Activated T-cell treated with anti-CD3 and anti-CD28 coated beads, Interleukin-2, amount 50 U/mL, for 4 hours (primary cell): ENCODE measurements around the gene KCNH1. TPM values are rescaled to one million over a fixed set of nuclear protein-coding genes. Genes with fewer than 3 reads are reported as not detected.
"Not testable (repeated sequence)": the region's sequence is repeated elsewhere in the genome, so short reads cannot be mapped to it uniquely, and the experiment has no call there.

Source experiments
- ATAC-seq, 2 donors: fragments of 200-7000 bp; cut with Tn5 transposase; one replicate each; pipeline ENCODE4 v1.10.0; 2021
- DNase-seq: peaks from one replicate; pipeline ENCODE4 v3.0.0-alpha.2; 2020
- H3K27me3 Mint-ChIP-seq: one replicate; pipeline ENCODE4 v1.8.0; 2021; ENCODE audit warnings: low read depth, mixed read lengths
- H3K36me3 Mint-ChIP-seq: one replicate; pipeline ENCODE4 v1.8.0; 2022; ENCODE audit warnings: mixed read lengths; ENCODE audit not compliant: insufficient read depth
- H3K4me1 Mint-ChIP-seq: one replicate; pipeline ENCODE4 v1.8.0; 2021; ENCODE audit warnings: low read depth, mixed read lengths
- H3K4me3 Mint-ChIP-seq: one replicate; pipeline ENCODE4 v1.8.0; 2021; ENCODE audit warnings: mild to moderate bottlenecking, moderate library complexity, mixed read lengths
- H3K9me3 Mint-ChIP-seq: one replicate; pipeline ENCODE4 v1.8.0; 2021; ENCODE audit warnings: mixed read lengths
- total RNA-seq, 3 donors: library from RNA; stranded (reverse); gene quantifications; one replicate each; pipeline ENCODE4 v1.2.1, GENCODE V29; 2021

KCNH1 gene
- total RNA-seq, 3 donors from 2014 or later: not detected

GRCh38 chr1:210684466-210685294, 449.3 kb downstream of the KCNH1 start:
- Mint-ChIP-seq H3K27me3 (no peaks in the 10 kb centered on the region), H3K9me3 (no peaks in the 10 kb centered on the region), H3K4me3 (no peak overlapping the region), H3K4me1 (no peaks in the 10 kb centered on the region), H3K36me3 (no peaks in the 10 kb centered on the region)
- DNase-seq (no peak), ATAC-seq (no peak)

GRCh38 chr1:210683403-210684047, 450.4 kb downstream of the KCNH1 start:
- H3K9me3 Mint-ChIP-seq: no peaks in the 10 kb centered on the region
- DNase-seq: no peak
- H3K4me1 Mint-ChIP-seq: no peaks in the 10 kb centered on the region
- H3K36me3 Mint-ChIP-seq: no peaks in the 10 kb centered on the region
- H3K27me3 Mint-ChIP-seq: no peaks in the 10 kb centered on the region
- no peak overlapping the region for H3K4me3 Mint-ChIP-seq
- no peak for ATAC-seq

GRCh38 chr1:210681158-210681557, 452.8 kb downstream of the KCNH1 start:
- H3K4me1 Mint-ChIP-seq: no peaks in the 10 kb centered on the region
- H3K9me3 Mint-ChIP-seq: no peaks in the 10 kb centered on the region
- H3K27me3 Mint-ChIP-seq: no peaks in the 10 kb centered on the region
- H3K4me3 Mint-ChIP-seq: no peak overlapping the region
- no peaks in the 10 kb centered on the region for H3K36me3 Mint-ChIP-seq
- no peak for DNase-seq
- no peak for ATAC-seq

- H3K27me3 Mint-ChIP-seq: no peaks in the 10 kb centered on the region
- no peak for ATAC-seq
Observed at GRCh38 chr1:210678306-210678705, 455.6 kb downstream of the KCNH1 start.

GRCh38 chr1:210677533-210677932, 456.4 kb downstream of the KCNH1 start:
- H3K4me3 Mint-ChIP-seq: no peak overlapping the region
- H3K27me3 Mint-ChIP-seq: no peaks in the 10 kb centered on the region
- no peak for ATAC-seq
- no peak for DNase-seq
- no peaks in the 10 kb centered on the region for H3K36me3 Mint-ChIP-seq
- H3K9me3 Mint-ChIP-seq: no peaks in the 10 kb centered on the region
- no peaks in the 10 kb centered on the region for H3K4me1 Mint-ChIP-seq

More at GRCh38 chr1:210678306-210678705, 455.6 kb downstream of the KCNH1 start:
- no peaks in the 10 kb centered on the region for H3K9me3 Mint-ChIP-seq
- H3K36me3 Mint-ChIP-seq: no peaks in the 10 kb centered on the region
- H3K4me3 Mint-ChIP-seq: no peak overlapping the region
- DNase-seq: no peak
- H3K4me1 Mint-ChIP-seq: no peaks in the 10 kb centered on the region

GRCh38 chr1:210676539-210676938, 457.4 kb downstream of the KCNH1 start:
- DNase-seq (no peak), ATAC-seq (no peak)
- Mint-ChIP-seq H3K4me3 (no peak overlapping the region), H3K9me3 (no peaks in the 10 kb centered on the region), H3K36me3 (no peaks in the 10 kb centered on the region), H3K27me3 (no peaks in the 10 kb centered on the region), H3K4me1 (no peaks in the 10 kb centered on the region)

GRCh38 chr1:210674151-210674550, 459.8 kb downstream of the KCNH1 start:
- ATAC-seq (no peak), DNase-seq (no peak)
- H3K9me3 Mint-ChIP-seq: no peaks in the 10 kb centered on the region
- no peaks in the 10 kb centered on the region for H3K27me3 Mint-ChIP-seq
- H3K4me3 Mint-ChIP-seq: no peak overlapping the region
- no peaks in the 10 kb centered on the region for H3K36me3 Mint-ChIP-seq
- H3K4me1 Mint-ChIP-seq: no peaks in the 10 kb centered on the region

- Mint-ChIP-seq H3K27me3 (no peaks in the 10 kb centered on the region), H3K4me1 (no peaks in the 10 kb centered on the region), H3K4me3 (no peak overlapping the region), H3K36me3 (no peaks in the 10 kb centered on the region), H3K9me3 (peaks cover 4% of the 10 kb centered on the region)
- DNase-seq: no peak
- no peak for ATAC-seq
Observed at GRCh38 chr1:210669951-210670350, 464.0 kb downstream of the KCNH1 start.

GRCh38 chr1:210663730-210664573, 470.0 kb downstream of the KCNH1 start:
- Mint-ChIP-seq H3K4me3 (no peak overlapping the region), H3K36me3 (no peaks in the 10 kb centered on the region), H3K9me3 (peaks cover 4% of the 10 kb centered on the region), H3K27me3 (no peaks in the 10 kb centered on the region), H3K4me1 (peaks cover 4% of the 10 kb centered on the region)
- DNase-seq (no peak), ATAC-seq (no peak)

GRCh38 chr1:210662291-210663050, 471.5 kb downstream of the KCNH1 start:
- Mint-ChIP-seq H3K36me3 (no peaks in the 10 kb centered on the region), H3K9me3 (no peaks in the 10 kb centered on the region), H3K4me1 (peaks cover 4% of the 10 kb centered on the region), H3K27me3 (no peaks in the 10 kb centered on the region), H3K4me3 (no peak overlapping the region)
- ATAC-seq (no peak), DNase-seq (no peak)

GRCh38 chr1:210661520-210661919, 472.4 kb downstream of the KCNH1 start:
- H3K4me1 Mint-ChIP-seq, H3K27me3 Mint-ChIP-seq, H3K36me3 Mint-ChIP-seq, H3K9me3 Mint-ChIP-seq, ATAC-seq, H3K4me3 Mint-ChIP-seq, DNase-seq: not testable (repeated sequence)

GRCh38 chr1:210657806-210658205, 476.1 kb downstream of the KCNH1 start:
- Mint-ChIP-seq H3K4me1 (no peaks in the 10 kb centered on the region), H3K36me3 (no peaks in the 10 kb centered on the region), H3K9me3 (no peaks in the 10 kb centered on the region), H3K27me3 (no peaks in the 10 kb centered on the region), H3K4me3 (no peak overlapping the region)
- ATAC-seq (no peak), DNase-seq (no peak)

GRCh38 chr1:210655511-210655910, 478.4 kb downstream of the KCNH1 start:
- ATAC-seq: no peak
- DNase-seq: no peak
- Mint-ChIP-seq H3K36me3 (no peaks in the 10 kb centered on the region), H3K4me3 (no peak overlapping the region), H3K27me3 (no peaks in the 10 kb centered on the region), H3K9me3 (no peaks in the 10 kb centered on the region), H3K4me1 (no peaks in the 10 kb centered on the region)
